ENCODE measurements around the gene THSD7A. TPM values are rescaled to one million over a fixed set of nuclear protein-coding genes. Genes with fewer than 3 reads are reported as not detected.

THSD7A gene
- total and polyA plus RNA-seq, 10 of the 15 experiments (the other 5 are each of a cell fraction or from before 2014, with no cell fraction given), result 0.03 to 0.09 (median 0.03) TPM; not detected in 7

DNA sequence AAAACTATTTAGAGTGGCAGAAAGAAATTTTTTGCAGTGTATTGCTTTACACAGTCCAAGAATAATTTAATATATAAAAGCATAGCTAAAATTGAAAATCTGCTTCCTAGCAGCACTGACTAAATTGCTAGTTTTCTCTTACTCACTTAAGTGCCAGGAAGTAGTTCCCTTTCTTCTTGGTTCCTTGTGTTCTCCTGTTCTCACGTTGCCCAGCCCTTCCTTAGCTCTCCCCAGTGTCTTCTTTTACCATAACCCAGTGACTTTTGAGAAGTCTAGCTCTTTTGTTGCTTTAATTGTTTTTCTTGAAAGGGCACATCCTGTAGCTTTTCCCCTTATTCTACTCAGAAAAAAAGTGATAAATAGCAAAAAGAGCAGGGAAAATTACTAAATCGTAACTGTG lies 215.5 kb downstream of the THSD7A start:
- Histone ChIP-seq H3K4me2 (ENCODE audit: control insufficient read depth, insufficient read depth) (no peak overlapping the region), H3K4me3 (no peak overlapping the region), H3K36me3 (ENCODE audit: control insufficient read depth in 2 of 2, insufficient read depth in 2 of 2, low read length in 1 of 2) (no peaks in the 10 kb centered on the region), H3K27me3 (replicated peaks in 1 of 2; ENCODE audit: control insufficient read depth in 2 of 2, insufficient read depth in 2 of 2, low read length in 1 of 2) (no peaks in the 10 kb centered on the region), H2AFZ (ENCODE audit: control insufficient read depth, low read depth, low read length) (no peak overlapping the region), H3K9ac (ENCODE audit: control insufficient read depth, insufficient read depth, low read length) (no peak overlapping the region), H3K79me2 (ENCODE audit: control insufficient read depth, insufficient read depth, low read length) (no peaks in the 10 kb centered on the region), H3K9me3 (replicated peaks; ENCODE audit: control insufficient read depth, insufficient read depth, low read length) (no peaks in the 10 kb centered on the region), H4K20me1 (ENCODE audit: control insufficient read depth, insufficient read depth) (no peaks in the 10 kb centered on the region), H3K27ac (ENCODE audit: control insufficient read depth, insufficient read depth) (no peak overlapping the region), H3K4me1 (ENCODE audit: control insufficient read depth, insufficient read depth, low read length) (0 out of 2 replicates have a peak, but pooled peaks cover 4% of the 10 kb centered on the region)
- DNase-seq (ENCODE audit: low read depth, low spot score) (no peak), ATAC-seq (no peak), FAIRE-seq (no peak)
- in situ Hi-C loops (cut with MboI), result no loop called here
- BruUV-seq (replicated peaks), result no TSS peak
- intact Hi-C loops (cut with micrococcal nuclease; ENCODE audit: unreplicated experiment), result no loop called here
- WGBS (ENCODE audit: insufficient coverage, insufficient replicate concordance, low lambda C conversion rate, missing lambda C conversion rate), result 0% methylated on average over 2 of the region's 2 CpGs
- ChIA-PET CTCF (no interaction called here), RAD21 (ENCODE audit: unreplicated experiment) (interaction anchor here (0.6 kb wide), 1 partner anchor 28 kb away, joined by 3 read pairs; no protein-coding TSS in a partner anchor), POLR2A (no interaction called here), SMC1A (ENCODE audit: uncharacterized antibody, unreplicated experiment) (no interaction called here)
- TF ChIP-seq MXI1 (IDR thresholded peaks at IDR 0.05; ENCODE audit: low read depth, low read length) (no peak), WRNIP1 (IDR thresholded peaks at IDR 0.05; ENCODE audit: borderline replicate concordance, low read depth, low read length) (no peak), SREBF1 (IDR thresholded peaks at IDR 0.05; ENCODE audit: low read length) (no peak), STAT3 (IDR thresholded peaks at IDR 0.05; ENCODE audit: low read depth, low read length) (no peak), NR2C1 (IDR thresholded peaks at IDR 0.05) (no peak), POLR2AphosphoS2 (IDR thresholded peaks at IDR 0.05; ENCODE audit: low read depth, low read length) (no peak), RCOR1 (conservative IDR thresholded peaks at IDR 0.05; ENCODE audit: low read depth, low read length) (no peak)
- TF ChIP-seq, protein P1, sequence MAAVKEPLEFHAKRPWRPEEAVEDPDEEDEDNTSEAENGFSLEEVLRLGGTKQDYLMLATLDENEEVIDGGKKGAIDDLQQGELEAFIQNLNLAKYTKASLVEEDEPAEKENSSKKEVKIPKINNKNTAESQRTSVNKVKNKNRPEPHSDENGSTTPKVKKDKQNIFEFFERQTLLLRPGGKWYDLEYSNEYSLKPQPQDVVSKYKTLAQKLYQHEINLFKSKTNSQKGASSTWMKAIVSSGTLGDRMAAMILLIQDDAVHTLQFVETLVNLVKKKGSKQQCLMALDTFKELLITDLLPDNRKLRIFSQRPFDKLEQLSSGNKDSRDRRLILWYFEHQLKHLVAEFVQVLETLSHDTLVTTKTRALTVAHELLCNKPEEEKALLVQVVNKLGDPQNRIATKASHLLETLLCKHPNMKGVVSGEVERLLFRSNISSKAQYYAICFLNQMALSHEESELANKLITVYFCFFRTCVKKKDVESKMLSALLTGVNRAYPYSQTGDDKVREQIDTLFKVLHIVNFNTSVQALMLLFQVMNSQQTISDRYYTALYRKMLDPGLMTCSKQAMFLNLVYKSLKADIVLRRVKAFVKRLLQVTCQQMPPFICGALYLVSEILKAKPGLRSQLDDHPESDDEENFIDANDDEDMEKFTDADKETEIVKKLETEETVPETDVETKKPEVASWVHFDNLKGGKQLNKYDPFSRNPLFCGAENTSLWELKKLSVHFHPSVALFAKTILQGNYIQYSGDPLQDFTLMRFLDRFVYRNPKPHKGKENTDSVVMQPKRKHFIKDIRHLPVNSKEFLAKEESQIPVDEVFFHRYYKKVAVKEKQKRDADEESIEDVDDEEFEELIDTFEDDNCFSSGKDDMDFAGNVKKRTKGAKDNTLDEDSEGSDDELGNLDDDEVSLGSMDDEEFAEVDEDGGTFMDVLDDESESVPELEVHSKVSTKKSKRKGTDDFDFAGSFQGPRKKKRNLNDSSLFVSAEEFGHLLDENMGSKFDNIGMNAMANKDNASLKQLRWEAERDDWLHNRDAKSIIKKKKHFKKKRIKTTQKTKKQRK (IDR thresholded peaks at IDR 0.05; ENCODE audit: low read depth, low read length), result no peak
- TF ChIP-seq, protein P2, sequence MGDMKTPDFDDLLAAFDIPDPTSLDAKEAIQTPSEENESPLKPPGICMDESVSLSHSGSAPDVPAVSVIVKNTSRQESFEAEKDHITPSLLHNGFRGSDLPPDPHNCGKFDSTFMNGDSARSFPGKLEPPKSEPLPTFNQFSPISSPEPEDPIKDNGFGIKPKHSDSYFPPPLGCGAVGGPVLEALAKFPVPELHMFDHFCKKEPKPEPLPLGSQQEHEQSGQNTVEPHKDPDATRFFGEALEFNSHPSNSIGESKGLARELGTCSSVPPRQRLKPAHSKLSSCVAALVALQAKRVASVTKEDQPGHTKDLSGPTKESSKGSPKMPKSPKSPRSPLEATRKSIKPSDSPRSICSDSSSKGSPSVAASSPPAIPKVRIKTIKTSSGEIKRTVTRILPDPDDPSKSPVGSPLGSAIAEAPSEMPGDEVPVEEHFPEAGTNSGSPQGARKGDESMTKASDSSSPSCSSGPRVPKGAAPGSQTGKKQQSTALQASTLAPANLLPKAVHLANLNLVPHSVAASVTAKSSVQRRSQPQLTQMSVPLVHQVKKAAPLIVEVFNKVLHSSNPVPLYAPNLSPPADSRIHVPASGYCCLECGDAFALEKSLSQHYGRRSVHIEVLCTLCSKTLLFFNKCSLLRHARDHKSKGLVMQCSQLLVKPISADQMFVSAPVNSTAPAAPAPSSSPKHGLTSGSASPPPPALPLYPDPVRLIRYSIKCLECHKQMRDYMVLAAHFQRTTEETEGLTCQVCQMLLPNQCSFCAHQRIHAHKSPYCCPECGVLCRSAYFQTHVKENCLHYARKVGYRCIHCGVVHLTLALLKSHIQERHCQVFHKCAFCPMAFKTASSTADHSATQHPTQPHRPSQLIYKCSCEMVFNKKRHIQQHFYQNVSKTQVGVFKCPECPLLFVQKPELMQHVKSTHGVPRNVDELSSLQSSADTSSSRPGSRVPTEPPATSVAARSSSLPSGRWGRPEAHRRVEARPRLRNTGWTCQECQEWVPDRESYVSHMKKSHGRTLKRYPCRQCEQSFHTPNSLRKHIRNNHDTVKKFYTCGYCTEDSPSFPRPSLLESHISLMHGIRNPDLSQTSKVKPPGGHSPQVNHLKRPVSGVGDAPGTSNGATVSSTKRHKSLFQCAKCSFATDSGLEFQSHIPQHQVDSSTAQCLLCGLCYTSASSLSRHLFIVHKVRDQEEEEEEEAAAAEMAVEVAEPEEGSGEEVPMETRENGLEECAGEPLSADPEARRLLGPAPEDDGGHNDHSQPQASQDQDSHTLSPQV (IDR thresholded peaks at IDR 0.05), result no peak
- TF ChIP-seq, protein P3, sequence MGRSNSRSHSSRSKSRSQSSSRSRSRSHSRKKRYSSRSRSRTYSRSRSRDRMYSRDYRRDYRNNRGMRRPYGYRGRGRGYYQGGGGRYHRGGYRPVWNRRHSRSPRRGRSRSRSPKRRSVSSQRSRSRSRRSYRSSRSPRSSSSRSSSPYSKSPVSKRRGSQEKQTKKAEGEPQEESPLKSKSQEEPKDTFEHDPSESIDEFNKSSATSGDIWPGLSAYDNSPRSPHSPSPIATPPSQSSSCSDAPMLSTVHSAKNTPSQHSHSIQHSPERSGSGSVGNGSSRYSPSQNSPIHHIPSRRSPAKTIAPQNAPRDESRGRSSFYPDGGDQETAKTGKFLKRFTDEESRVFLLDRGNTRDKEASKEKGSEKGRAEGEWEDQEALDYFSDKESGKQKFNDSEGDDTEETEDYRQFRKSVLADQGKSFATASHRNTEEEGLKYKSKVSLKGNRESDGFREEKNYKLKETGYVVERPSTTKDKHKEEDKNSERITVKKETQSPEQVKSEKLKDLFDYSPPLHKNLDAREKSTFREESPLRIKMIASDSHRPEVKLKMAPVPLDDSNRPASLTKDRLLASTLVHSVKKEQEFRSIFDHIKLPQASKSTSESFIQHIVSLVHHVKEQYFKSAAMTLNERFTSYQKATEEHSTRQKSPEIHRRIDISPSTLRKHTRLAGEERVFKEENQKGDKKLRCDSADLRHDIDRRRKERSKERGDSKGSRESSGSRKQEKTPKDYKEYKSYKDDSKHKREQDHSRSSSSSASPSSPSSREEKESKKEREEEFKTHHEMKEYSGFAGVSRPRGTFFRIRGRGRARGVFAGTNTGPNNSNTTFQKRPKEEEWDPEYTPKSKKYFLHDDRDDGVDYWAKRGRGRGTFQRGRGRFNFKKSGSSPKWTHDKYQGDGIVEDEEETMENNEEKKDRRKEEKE (IDR thresholded peaks at IDR 0.05), result no peak
- TF ChIP-seq, protein P4, sequence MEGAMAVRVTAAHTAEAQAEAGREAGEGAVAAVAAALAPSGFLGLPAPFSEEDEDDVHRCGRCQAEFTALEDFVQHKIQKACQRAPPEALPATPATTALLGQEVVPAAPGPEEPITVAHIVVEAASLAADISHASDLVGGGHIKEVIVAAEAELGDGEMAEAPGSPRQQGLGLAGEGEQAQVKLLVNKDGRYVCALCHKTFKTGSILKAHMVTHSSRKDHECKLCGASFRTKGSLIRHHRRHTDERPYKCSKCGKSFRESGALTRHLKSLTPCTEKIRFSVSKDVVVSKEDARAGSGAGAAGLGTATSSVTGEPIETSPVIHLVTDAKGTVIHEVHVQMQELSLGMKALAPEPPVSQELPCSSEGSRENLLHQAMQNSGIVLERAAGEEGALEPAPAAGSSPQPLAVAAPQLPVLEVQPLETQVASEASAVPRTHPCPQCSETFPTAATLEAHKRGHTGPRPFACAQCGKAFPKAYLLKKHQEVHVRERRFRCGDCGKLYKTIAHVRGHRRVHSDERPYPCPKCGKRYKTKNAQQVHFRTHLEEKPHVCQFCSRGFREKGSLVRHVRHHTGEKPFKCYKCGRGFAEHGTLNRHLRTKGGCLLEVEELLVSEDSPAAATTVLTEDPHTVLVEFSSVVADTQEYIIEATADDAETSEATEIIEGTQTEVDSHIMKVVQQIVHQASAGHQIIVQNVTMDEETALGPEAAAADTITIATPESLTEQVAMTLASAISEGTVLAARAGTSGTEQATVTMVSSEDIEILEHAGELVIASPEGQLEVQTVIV (IDR thresholded peaks at IDR 0.05; ENCODE audit: borderline replicate concordance, partially characterized antibody), result no peak
